Psoas muscle (tissue), 8 donors: ENCODE results near the gene GNAT1. TPM values are rescaled to one million over a fixed set of nuclear protein-coding genes. Genes with fewer than 3 reads are reported as not detected.
A peak's percentile ranks its signal among the peaks of the same experiment; 100 is the strongest.

Experiments
- ATAC-seq, 4 donors: fragments of 200-7000 bp; cut with Tn5 transposase; one replicate each; pipeline ENCODE4 v1.9.1; 2020; ENCODE audit warnings: moderate library complexity in 3 of 4, mild to moderate bottlenecking in 2 of 4
- DNase-seq, 2 donors: peaks; one replicate each; pipeline ENCODE4 v3.0.0-alpha.2; 2020
- H3K27ac ChIP-seq: fragments of 200-600 bp; one replicate; pipeline ENCODE4 v1.8.0; 2022
- H3K27me3 ChIP-seq, 3 donors: fragments of 200-600 bp in 1 of 3; one replicate each; pipeline versions ENCODE4 v1.6.1 to v1.8.0; 2013 to 2022; ENCODE audit warnings: low read length in 2 of 3, mild to moderate bottlenecking in 2 of 3, moderate library complexity in 1 of 3; ENCODE audit not compliant: insufficient read depth in 3 of 3
- H3K36me3 ChIP-seq, 2 donors: fragments of 200-600 bp in 1 of 2; one replicate each; pipeline versions ENCODE4 v1.6.1 to v1.8.0; 2013 to 2022; ENCODE audit warnings: low read depth in 1 of 2, mild to moderate bottlenecking in 1 of 2, moderate library complexity in 1 of 2; ENCODE audit not compliant: insufficient read depth in 1 of 2
- H3K4me1 ChIP-seq: fragments of 200-600 bp; one replicate; pipeline ENCODE4 v1.8.0; 2022
- H3K4me3 ChIP-seq: fragments of 200-600 bp; one replicate; pipeline ENCODE4 v1.8.0; 2022; ENCODE audit warnings: mild to moderate bottlenecking
- H3K9me3 ChIP-seq: fragments of 200-600 bp; one replicate; pipeline ENCODE4 v1.8.0; 2022
- WGBS, 3 donors: extraction: QIAGEN DNeasy Blood & Tissue Kit; methylation state at CpG; one replicate each; pipeline versions ENCODE4 v1.1.6 to v1.1.7; 2013; 5-methylcytosine and 5-hydroxymethylcytosine counted together
- intact Hi-C, 2 donors: fragments of 100-400 bp; cut with DNase I; formaldehyde crosslinking; loops; one replicate each; pipeline versions ENCODE4 v1.11.0 to v1.14.2; 2022
- polyA plus RNA-seq, 3 donors: library from polyadenylated mRNA; stranded (reverse); fragments of 200-250 nt; gene quantifications; one replicate each; pipeline ENCODE4 v1.2.3, GENCODE V29; 2013
- total RNA-seq, 4 donors: library from RNA; stranded (reverse); fragmentation: NEBNext Ultra II Directional in 2 of 4; extraction: Animal tissue kit (Norgen Biotek cat#: 25700) in 2 of 4; gene quantifications; one replicate each; pipeline versions ENCODE4 v1.2.1 to v1.2.4, GENCODE V29; 2021 to 2023
- TF ChIP-seq, protein P1 (sequence below): fragments of 200-600 bp; IDR thresholded peaks from one replicate; pipeline ENCODE4 v1.8.0; 2022; ENCODE audit warnings: antibody characterized with exemption
- donor health status: healthy with polysubstance abuse.
- donor health status: DM: no; HTN: no; CAD: no; lungs with moderate emphysema.
- donor health status: Bipolar disorder and iron deficiency.
- donor health status: healthy.
- donor health status: DM: yes; HTN: yes; CAD: no.
- donor health status: DM: no; HTN: no; CAD: no.
- donor health status: DM: no; HTN: no; CAD: no.
- donor health status: DM: yes; HTN: yes; CAD: no.

The GNAT1 gene
- total and polyA plus RNA-seq, 7 donors: not detected

DNA sequence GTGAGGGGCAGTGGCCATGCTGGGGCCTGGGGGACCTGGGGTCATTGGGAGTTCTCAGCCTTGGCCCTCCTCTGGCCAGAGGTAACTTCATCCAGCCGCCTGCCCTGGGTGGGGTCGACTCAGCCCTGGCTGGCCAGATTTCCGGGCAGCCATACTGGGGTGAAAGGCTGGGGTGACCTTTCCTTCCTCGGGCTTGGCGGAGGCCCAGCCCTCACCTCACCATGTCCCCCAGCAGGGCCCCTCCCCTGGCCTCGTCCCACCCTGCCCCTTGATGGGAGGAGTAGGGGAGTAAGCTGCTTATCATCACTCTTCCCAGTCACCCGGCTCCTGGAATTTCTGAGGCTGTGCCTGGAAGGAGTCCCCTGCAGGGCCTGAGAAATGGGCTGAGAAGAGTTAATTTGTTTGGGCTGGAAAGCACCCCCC lies 30.8 kb upstream of the GNAT1 start:
- 59 to 62% (median 61%) methylated on average over 6 to 7 of the region's 7 CpGs for WGBS, 3 donors
- peaks cover 44% of the 10 kb centered on the region for H3K4me1 ChIP-seq

GRCh38 chr3:50161320-50161719 lies 30.1 kb upstream of the GNAT1 start:
- Histone ChIP-seq H3K36me3 (peaks cover 0 to 9% of the 10 kb centered on the region in 2 donors), H3K4me1 (peaks cover 44% of the 10 kb centered on the region), H3K9me3 (no peaks in the 10 kb centered on the region), H3K27me3 (no peaks in the 10 kb centered on the region), H3K4me3 (peak overlapping the region; percentile 2), H3K27ac (peak overlapping the region; percentile 55)
- WGBS, 3 donors: 54 to 61% (median 60%) methylated on average over 13 of the region's 13 CpGs
- TF ChIP-seq, protein P1, sequence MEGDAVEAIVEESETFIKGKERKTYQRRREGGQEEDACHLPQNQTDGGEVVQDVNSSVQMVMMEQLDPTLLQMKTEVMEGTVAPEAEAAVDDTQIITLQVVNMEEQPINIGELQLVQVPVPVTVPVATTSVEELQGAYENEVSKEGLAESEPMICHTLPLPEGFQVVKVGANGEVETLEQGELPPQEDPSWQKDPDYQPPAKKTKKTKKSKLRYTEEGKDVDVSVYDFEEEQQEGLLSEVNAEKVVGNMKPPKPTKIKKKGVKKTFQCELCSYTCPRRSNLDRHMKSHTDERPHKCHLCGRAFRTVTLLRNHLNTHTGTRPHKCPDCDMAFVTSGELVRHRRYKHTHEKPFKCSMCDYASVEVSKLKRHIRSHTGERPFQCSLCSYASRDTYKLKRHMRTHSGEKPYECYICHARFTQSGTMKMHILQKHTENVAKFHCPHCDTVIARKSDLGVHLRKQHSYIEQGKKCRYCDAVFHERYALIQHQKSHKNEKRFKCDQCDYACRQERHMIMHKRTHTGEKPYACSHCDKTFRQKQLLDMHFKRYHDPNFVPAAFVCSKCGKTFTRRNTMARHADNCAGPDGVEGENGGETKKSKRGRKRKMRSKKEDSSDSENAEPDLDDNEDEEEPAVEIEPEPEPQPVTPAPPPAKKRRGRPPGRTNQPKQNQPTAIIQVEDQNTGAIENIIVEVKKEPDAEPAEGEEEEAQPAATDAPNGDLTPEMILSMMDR: no peak
- ATAC-seq (no peak), DNase-seq (no peak)
- intact Hi-C loops: no loop called here

More for the DNA sequence above, 30.8 kb upstream of the GNAT1 start:
- DNase-seq (no peak), ATAC-seq (no peak)
- Histone ChIP-seq H3K9me3 (no peaks in the 10 kb centered on the region), H3K4me3 (no peak overlapping the region), H3K36me3 (peaks cover 0 to 9% of the 10 kb centered on the region in 2 donors), H3K27ac (peak overlapping the region; percentile 55), H3K27me3 (no peaks in the 10 kb centered on the region)
- intact Hi-C loops: no loop called here
- TF ChIP-seq, protein P1: no peak

DNA sequence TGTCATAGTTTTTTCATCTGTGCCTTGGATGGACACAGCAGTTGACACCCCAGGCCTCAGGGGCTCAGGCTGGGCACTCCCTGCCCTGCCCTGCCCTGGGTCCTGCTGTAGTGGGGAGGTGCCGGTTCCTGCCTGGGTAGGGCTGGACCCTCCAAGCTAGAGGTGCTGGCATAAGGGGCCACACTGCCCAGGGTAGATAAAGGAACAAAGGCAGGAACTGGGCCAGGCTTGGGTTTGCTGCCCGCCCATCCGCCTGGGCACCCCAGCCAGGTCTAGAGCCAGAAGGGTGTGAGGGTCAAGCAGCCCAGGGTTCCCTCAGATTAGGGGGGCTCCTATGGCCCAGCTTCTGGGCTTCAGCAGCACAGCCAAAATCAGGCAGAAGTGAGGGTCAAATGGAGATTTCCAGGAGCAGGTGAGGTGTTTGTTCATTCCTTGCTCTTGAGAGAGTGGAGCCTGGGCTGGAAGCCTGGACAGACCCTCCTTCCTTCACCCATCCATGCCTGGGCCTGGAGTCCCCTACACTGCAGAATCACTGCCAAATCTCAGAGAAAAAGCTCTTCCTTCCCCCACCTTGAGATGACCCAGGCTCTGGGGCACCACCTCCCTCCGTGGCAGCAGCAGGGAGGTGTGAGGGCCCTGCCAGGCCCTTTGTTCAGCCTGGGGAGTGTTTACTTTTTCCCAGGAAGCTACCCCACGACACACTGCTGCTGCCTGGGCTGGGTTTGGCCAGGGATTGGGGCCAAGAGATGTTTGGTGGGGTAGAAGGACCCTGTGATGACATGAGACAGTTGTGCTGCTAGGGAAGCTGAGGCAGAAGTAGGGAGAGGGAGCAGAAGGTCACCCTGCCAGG lies 29.2 kb upstream of the GNAT1 start:
- H3K4me1 ChIP-seq: peaks cover 49% of the 10 kb centered on the region
- DNase-seq: no peak

GRCh38 chr3:50163572-50164455 lies 27.6 kb upstream of the GNAT1 start:
- Histone ChIP-seq H3K4me1 (peaks cover 64% of the 10 kb centered on the region), H3K36me3 (peaks cover 0 to 9% of the 10 kb centered on the region in 2 donors), H3K27ac (peak overlapping the region; percentile 69), H3K27me3 (no peaks in the 10 kb centered on the region), H3K9me3 (no peaks in the 10 kb centered on the region), H3K4me3 (no peak overlapping the region)
- 29 to 38% (median 34%) methylated on average over 8 of the region's 8 CpGs for WGBS, 3 donors
- intact Hi-C loops: no loop called here
- TF ChIP-seq, protein P1: no peak
- ATAC-seq: peak; percentile 76 to 88 (median 86)
- DNase-seq: peak; percentile 82 to 94

More for the DNA sequence above, 29.2 kb upstream of the GNAT1 start:
- H3K9me3 ChIP-seq: no peaks in the 10 kb centered on the region
- no peaks in the 10 kb centered on the region for H3K27me3 ChIP-seq
- no peak overlapping the region for H3K4me3 ChIP-seq
- TF ChIP-seq, protein P1: no peak
- intact Hi-C loops: no loop called here
- no peak for ATAC-seq
- 81 to 90% (median 87%) methylated on average over 5 of the region's 5 CpGs for WGBS, 3 donors
- peaks cover 0 to 9% of the 10 kb centered on the region in 2 donors for H3K36me3 ChIP-seq
- peak overlapping the region; percentile 65 for H3K27ac ChIP-seq
